Measurements from ENCODE around the gene MAEA. TPM values are rescaled to one million over a fixed set of nuclear protein-coding genes. Genes with fewer than 3 reads are reported as not detected.
A peak's percentile ranks its signal among the peaks of the same experiment; 100 is the strongest.

MAEA gene
- total and polyA plus RNA-seq, 11 donors, result 38.1 to 57.2 (median 45.1) TPM

- no peak overlapping the region for H3K4me3 ChIP-seq
- peaks cover 3 to 74% (median 70%) of the 10 kb centered on the region in 9 donors for H3K36me3 ChIP-seq
- H3K27ac ChIP-seq, result no peak overlapping the region
- no peaks in the 10 kb centered on the region for H3K4me1 ChIP-seq
- ATAC-seq (peak in 1 of 4 donors; percentile 22), DNase-seq (peak in 2 of 5 donors; percentile 21 to 51)
- no peak for TF ChIP-seq CTCF (IDR thresholded peaks at IDR 0.05)
- no peak for TF ChIP-seq POLR2A (IDR thresholded peaks at IDR 0.05)
- no peaks in the 10 kb centered on the region for H3K27me3 ChIP-seq
- H3K9me3 ChIP-seq, result no peaks in the 10 kb centered on the region
- 92 to 96% (median 94%) methylated on average over 11 to 41 of the region's 41 CpGs for WGBS, 4 donors
- intact Hi-C loops (cut with DNase I), result loop anchor here in 1 of 10 donors (5.0 kb wide), 1 partner anchor 46 kb away; no protein-coding TSS in a partner anchor
Measured at GRCh38 chr4:1337951-1338751, 48.5 kb downstream of the MAEA start.

GRCh38 chr4:1338752-1339414 is 49.2 kb downstream of the MAEA start:
- ATAC-seq, result no peak
- no peaks in the 10 kb centered on the region for H3K27me3 ChIP-seq

GRCh38 chr4:1339489-1339888 is 49.8 kb downstream of the MAEA start:
- intact Hi-C loops (cut with DNase I), result loop anchor here in 1 of 10 donors (5.0 kb wide), 1 partner anchor 47 kb away; no protein-coding TSS in a partner anchor
- H3K4me3 ChIP-seq, result no peak overlapping the region
- ATAC-seq, result no peak
- no peak overlapping the region for H3K27ac ChIP-seq
- peak in 3 of 5 donors; percentile 6 to 61 (median 10) for DNase-seq
- H3K9me3 ChIP-seq, result no peaks in the 10 kb centered on the region
- H3K36me3 ChIP-seq, result peaks cover 3 to 66% (median 62%) of the 10 kb centered on the region in 9 donors
- no peaks in the 10 kb centered on the region for H3K4me1 ChIP-seq
- 96 to 97% (median 97%) methylated on average over 38 of the region's 38 CpGs for WGBS, 4 donors
- no peaks in the 10 kb centered on the region for H3K27me3 ChIP-seq
- TF ChIP-seq POLR2A (IDR thresholded peaks at IDR 0.05), result no peak

More at GRCh38 chr4:1338752-1339414, 49.2 kb downstream of the MAEA start:
- DNase-seq, result peak in 2 of 5 donors; percentile 18 to 29
- no peaks in the 10 kb centered on the region for H3K4me1 ChIP-seq
- TF ChIP-seq CTCF (IDR thresholded peaks at IDR 0.05) (no peak), POLR2A (IDR thresholded peaks at IDR 0.05) (no peak)
- 95 to 96% (median 96%) methylated on average over 34 to 38 of the region's 38 CpGs for WGBS, 4 donors
- H3K9me3 ChIP-seq, result no peaks in the 10 kb centered on the region
- intact Hi-C loops (cut with DNase I), result loop anchor here in 1 of 10 donors (5.0 kb wide), 1 partner anchor 47 kb away; no protein-coding TSS in a partner anchor
- H3K36me3 ChIP-seq, result peaks cover 3 to 71% (median 67%) of the 10 kb centered on the region in 9 donors
- no peak overlapping the region for H3K27ac ChIP-seq
- H3K4me3 ChIP-seq, result no peak overlapping the region

- 89 to 99% (median 91%) methylated on average over 23 to 29 of the region's 29 CpGs for whole genome bisulfite sequencing, 4 donors
- no peaks in the 10 kb centered on the region for H3K9me3 ChIP-seq
- no peak for TF ChIP-seq POLR2A (IDR thresholded peaks at IDR 0.05)
- no peak for TF ChIP-seq CTCF (IDR thresholded peaks at IDR 0.05)
- no peak overlapping the region for H3K27ac ChIP-seq
- peak in 1 of 4 donors; percentile 13 for ATAC-seq
- peaks cover 3 to 58% (median 56%) of the 10 kb centered on the region in 9 donors for H3K36me3 ChIP-seq
- H3K27me3 ChIP-seq, result no peaks in the 10 kb centered on the region
- intact Hi-C loops (cut with DNase I), result loop anchor here in 3 of 10 donors (5.0 to 10.0 kb wide), 3 partner anchors 53 to 175 kb away; partner anchors contain the start of gene MAEA (in 1 of the 3)
- H3K4me3 ChIP-seq, result no peak overlapping the region
- peak in 3 of 5 donors; percentile 14 to 51 (median 15) for DNase-seq
- H3K4me1 ChIP-seq, result peaks cover 0 to 6% (median 0%) of the 10 kb centered on the region in 12 donors
Measured at GRCh38 chr4:1340181-1340747, 50.6 kb downstream of the MAEA start.
